ENCODE results near the gene DRG2. TPM values are rescaled to one million over a fixed set of nuclear protein-coding genes. Genes with fewer than 3 reads are reported as not detected.

Gene DRG2
- polyA plus RNA-seq, 1 of the 3 experiments (the other 2 are of a cell fraction), result 39.9 TPM

DNA sequence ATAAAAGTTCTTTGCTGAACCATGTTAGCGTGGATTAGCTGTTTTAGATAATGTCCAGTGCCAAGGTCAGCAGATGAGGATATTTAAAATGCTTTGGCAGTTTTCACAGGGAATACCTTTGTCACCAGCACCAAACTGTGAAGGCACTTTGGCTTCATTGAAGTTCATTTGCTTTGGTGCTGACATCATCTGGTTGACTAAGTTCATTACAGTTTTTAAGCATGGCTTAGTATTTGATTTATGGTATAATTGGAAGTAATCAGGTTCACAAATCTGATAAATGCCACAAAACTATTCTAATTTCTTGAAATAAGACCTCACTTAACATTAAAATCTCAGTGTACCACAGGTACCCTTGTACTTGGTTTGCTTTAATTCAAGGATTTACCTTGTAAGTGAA is 44.3 kb upstream of the DRG2 start:
- Histone ChIP-seq H3K4me1 (ENCODE audit: control insufficient read depth in 1 of 2, insufficient read depth in 2 of 2, low read depth in 1 of 2, low read length in 1 of 2) (peaks cover 0 to 19% of the 10 kb centered on the region in 2 experiments; a peak in 2 of 4 replicates), H3K36me3 (replicated peaks in 1 of 2; ENCODE audit: control insufficient read depth in 1 of 2, insufficient read depth in 2 of 2, low read length in 1 of 2) (peaks cover 4 to 7% of the 10 kb centered on the region in 2 experiments), H3K27ac (ENCODE audit: low read depth in 2 of 2, low read length in 1 of 2) (no peak overlapping the region), H3K4me2 (no peak overlapping the region), H4K20me1 (ENCODE audit: insufficient read depth) (peaks cover 5% of the 10 kb centered on the region; the same call in 1 of the 2 replicates), H3K9ac (no peak overlapping the region), H3F3A (replicated peaks; ENCODE audit: insufficient read depth) (no peaks in the 10 kb centered on the region), H3K4me3 (ENCODE audit: low read depth in 2 of 2, low read length in 1 of 2) (no peak overlapping the region), H3K9me3 (no peaks in the 10 kb centered on the region), H3K79me2 (ENCODE audit: insufficient read depth) (peaks cover 37% of the 10 kb centered on the region), H2AFZ (ENCODE audit: low read depth) (no peak overlapping the region), H3K9me2 (no peaks in the 10 kb centered on the region), H3K27me3 (ENCODE audit: insufficient read depth) (no peaks in the 10 kb centered on the region)
- no peak for DNase-seq
- CTCF ChIA-PET, result interaction anchor here (0.6 to 0.9 kb wide), 3 partner anchors 10 to 25 kb away, joined by 3 read pairs; no protein-coding TSS in a partner anchor
- WGBS (ENCODE audit: low lambda C conversion rate), result 73% methylated on average over 1 of the region's 1 CpG
- POLR2A ChIA-PET, result no interaction called here
- TF ChIP-seq TEAD4 (IDR thresholded peaks at IDR 0.05; ENCODE audit: borderline replicate concordance, insufficient read depth) (no peak), RAD21 (IDR thresholded peaks at IDR 0.05; ENCODE audit: low read length) (peak; percentile 32), TAF1 (IDR thresholded peaks at IDR 0.05; ENCODE audit: borderline replicate concordance, low read depth, low read length) (no peak)
- TF ChIP-seq, protein P1, sequence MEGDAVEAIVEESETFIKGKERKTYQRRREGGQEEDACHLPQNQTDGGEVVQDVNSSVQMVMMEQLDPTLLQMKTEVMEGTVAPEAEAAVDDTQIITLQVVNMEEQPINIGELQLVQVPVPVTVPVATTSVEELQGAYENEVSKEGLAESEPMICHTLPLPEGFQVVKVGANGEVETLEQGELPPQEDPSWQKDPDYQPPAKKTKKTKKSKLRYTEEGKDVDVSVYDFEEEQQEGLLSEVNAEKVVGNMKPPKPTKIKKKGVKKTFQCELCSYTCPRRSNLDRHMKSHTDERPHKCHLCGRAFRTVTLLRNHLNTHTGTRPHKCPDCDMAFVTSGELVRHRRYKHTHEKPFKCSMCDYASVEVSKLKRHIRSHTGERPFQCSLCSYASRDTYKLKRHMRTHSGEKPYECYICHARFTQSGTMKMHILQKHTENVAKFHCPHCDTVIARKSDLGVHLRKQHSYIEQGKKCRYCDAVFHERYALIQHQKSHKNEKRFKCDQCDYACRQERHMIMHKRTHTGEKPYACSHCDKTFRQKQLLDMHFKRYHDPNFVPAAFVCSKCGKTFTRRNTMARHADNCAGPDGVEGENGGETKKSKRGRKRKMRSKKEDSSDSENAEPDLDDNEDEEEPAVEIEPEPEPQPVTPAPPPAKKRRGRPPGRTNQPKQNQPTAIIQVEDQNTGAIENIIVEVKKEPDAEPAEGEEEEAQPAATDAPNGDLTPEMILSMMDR (IDR thresholded peaks at IDR 0.05), result peak; percentile 44

DNA sequence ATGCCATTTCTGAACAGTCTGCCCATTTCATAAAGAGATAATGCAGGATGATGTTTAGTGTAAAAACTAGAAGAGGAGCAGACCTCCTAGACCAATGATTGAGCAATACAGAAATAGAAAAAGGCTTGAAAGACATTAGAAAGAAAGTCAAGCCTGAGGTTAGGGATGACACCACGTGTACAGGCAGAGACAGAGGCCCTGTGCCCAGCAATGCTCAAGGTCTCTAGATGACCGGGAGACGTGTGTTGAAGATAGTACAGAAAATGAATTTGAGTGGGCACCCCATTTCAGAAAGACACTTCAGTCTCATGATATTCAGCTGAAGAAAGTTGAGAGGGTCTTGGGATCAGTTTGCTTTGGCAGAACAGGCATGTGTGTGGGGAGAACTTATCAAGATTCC is 43.1 kb upstream of the DRG2 start:
- Histone ChIP-seq H2AFZ (ENCODE audit: low read depth) (no peak overlapping the region), H3F3A (replicated peaks; ENCODE audit: insufficient read depth) (no peaks in the 10 kb centered on the region), H3K27ac (ENCODE audit: low read depth in 2 of 2, low read length in 1 of 2) (no peak overlapping the region), H3K4me1 (ENCODE audit: control insufficient read depth in 1 of 2, insufficient read depth in 2 of 2, low read depth in 1 of 2, low read length in 1 of 2) (peaks cover 0 to 19% of the 10 kb centered on the region in 2 experiments; a peak in 2 of 4 replicates), H4K20me1 (ENCODE audit: insufficient read depth) (peaks cover 5% of the 10 kb centered on the region; the same call in 1 of the 2 replicates), H3K9me2 (no peaks in the 10 kb centered on the region), H3K9ac (no peak overlapping the region), H3K4me3 (ENCODE audit: low read depth in 2 of 2, low read length in 1 of 2) (no peak overlapping the region), H3K36me3 (replicated peaks in 1 of 2; ENCODE audit: control insufficient read depth in 1 of 2, insufficient read depth in 2 of 2, low read length in 1 of 2) (peaks cover 4 to 7% of the 10 kb centered on the region in 2 experiments), H3K4me2 (no peak overlapping the region), H3K9me3 (no peaks in the 10 kb centered on the region), H3K27me3 (ENCODE audit: insufficient read depth) (no peaks in the 10 kb centered on the region), H3K79me2 (ENCODE audit: insufficient read depth) (peaks cover 33% of the 10 kb centered on the region)
- no peak for DNase-seq
- POLR2A ChIA-PET, result no interaction called here
- CTCF ChIA-PET, result interaction anchor here (0.9 kb wide), 1 partner anchor 18 kb away, joined by 3 read pairs; no protein-coding TSS in a partner anchor
- WGBS (ENCODE audit: low lambda C conversion rate), result 97% methylated on average over 3 of the region's 3 CpGs
- TF ChIP-seq YY1 (IDR thresholded peaks at IDR 0.05; ENCODE audit: low read depth) (no peak), EZH2phosphoT487 (IDR thresholded peaks at IDR 0.05; ENCODE audit: borderline replicate concordance, low read depth) (no peak), RCOR1 (IDR thresholded peaks at IDR 0.05; ENCODE audit: low read length) (no peak), MXI1 (IDR thresholded peaks at IDR 0.05; ENCODE audit: low read depth, low read length) (no peak), JUND (IDR thresholded peaks at IDR 0.05) (no peak), FOXM1 (IDR thresholded peaks at IDR 0.05; ENCODE audit: low read depth) (no peak), RFX5 (IDR thresholded peaks at IDR 0.05; ENCODE audit: low read length) (no peak)
- TF ChIP-seq, protein P2, sequence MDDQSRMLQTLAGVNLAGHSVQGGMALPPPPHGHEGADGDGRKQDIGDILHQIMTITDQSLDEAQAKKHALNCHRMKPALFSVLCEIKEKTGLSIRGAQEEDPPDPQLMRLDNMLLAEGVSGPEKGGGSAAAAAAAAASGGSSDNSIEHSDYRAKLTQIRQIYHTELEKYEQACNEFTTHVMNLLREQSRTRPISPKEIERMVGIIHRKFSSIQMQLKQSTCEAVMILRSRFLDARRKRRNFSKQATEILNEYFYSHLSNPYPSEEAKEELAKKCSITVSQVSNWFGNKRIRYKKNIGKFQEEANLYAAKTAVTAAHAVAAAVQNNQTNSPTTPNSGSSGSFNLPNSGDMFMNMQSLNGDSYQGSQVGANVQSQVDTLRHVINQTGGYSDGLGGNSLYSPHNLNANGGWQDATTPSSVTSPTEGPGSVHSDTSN (IDR thresholded peaks at IDR 0.05), result no peak
- TF ChIP-seq, protein P3, sequence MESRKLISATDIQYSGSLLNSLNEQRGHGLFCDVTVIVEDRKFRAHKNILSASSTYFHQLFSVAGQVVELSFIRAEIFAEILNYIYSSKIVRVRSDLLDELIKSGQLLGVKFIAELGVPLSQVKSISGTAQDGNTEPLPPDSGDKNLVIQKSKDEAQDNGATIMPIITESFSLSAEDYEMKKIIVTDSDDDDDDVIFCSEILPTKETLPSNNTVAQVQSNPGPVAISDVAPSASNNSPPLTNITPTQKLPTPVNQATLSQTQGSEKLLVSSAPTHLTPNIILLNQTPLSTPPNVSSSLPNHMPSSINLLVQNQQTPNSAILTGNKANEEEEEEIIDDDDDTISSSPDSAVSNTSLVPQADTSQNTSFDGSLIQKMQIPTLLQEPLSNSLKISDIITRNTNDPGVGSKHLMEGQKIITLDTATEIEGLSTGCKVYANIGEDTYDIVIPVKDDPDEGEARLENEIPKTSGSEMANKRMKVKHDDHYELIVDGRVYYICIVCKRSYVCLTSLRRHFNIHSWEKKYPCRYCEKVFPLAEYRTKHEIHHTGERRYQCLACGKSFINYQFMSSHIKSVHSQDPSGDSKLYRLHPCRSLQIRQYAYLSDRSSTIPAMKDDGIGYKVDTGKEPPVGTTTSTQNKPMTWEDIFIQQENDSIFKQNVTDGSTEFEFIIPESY (IDR thresholded peaks at IDR 0.05; ENCODE audit: borderline replicate concordance, low read depth), result no peak
